HUES6 (cell line): ENCODE data around the gene SYNE2.

Experiments used
- H3K27ac ChIP-seq: 2 replicates; pipeline ENCODE4 v1.7.0; 2013; ENCODE audit warnings: low read depth, mild to moderate bottlenecking, low read length, inconsistent platforms
- H3K27me3 ChIP-seq: 2 replicates; pipeline ENCODE4 v1.6.1; 2013; ENCODE audit warnings: low read length; ENCODE audit not compliant: control insufficient read depth, insufficient read depth
- H3K36me3 ChIP-seq: 2 replicates; pipeline ENCODE4 v1.6.1; 2013; ENCODE audit warnings: low read length; ENCODE audit not compliant: control insufficient read depth, insufficient read depth
- H3K4me1 ChIP-seq: 2 replicates; pipeline ENCODE4 v1.6.1; 2013; ENCODE audit warnings: low read length; ENCODE audit not compliant: control insufficient read depth, insufficient read depth
- H3K4me3 ChIP-seq: 2 replicates; pipeline ENCODE4 v1.5.1; 2013; ENCODE audit warnings: low read depth, low read length
- H3K9ac ChIP-seq: one replicate; pipeline ENCODE4 v1.6.1; 2013; ENCODE audit warnings: mild to moderate bottlenecking, low read length
- H3K9me3 ChIP-seq: 2 replicates; pipeline ENCODE4 v1.6.1; 2013; ENCODE audit warnings: low read depth, low read length; ENCODE audit not compliant: control insufficient read depth, insufficient read depth

SYNE2 gene

GRCh38 chr14:64233531-64234190 is 380.9 kb downstream of the SYNE2 start:
- Histone ChIP-seq H3K9ac (no peak overlapping the region), H3K9me3 (no peaks in the 10 kb centered on the region), H3K27ac (no peak overlapping the region), H3K27me3 (no peaks in the 10 kb centered on the region), H3K4me1 (no peaks in the 10 kb centered on the region), H3K36me3 (peaks cover 15% of the 10 kb centered on the region), H3K4me3 (no peak overlapping the region)

- H3K36me3 ChIP-seq = peaks cover 8% of the 10 kb centered on the region
- H3K27me3 ChIP-seq = no peaks in the 10 kb centered on the region
- H3K4me3 ChIP-seq = no peak overlapping the region
- H3K9ac ChIP-seq = no peak overlapping the region
- no peaks in the 10 kb centered on the region for H3K4me1 ChIP-seq
- no peak overlapping the region for H3K27ac ChIP-seq
- no peaks in the 10 kb centered on the region for H3K9me3 ChIP-seq
Measured at GRCh38 chr14:64234877-64235651, 382.3 kb downstream of the SYNE2 start.

- H3K9me3 ChIP-seq = no peaks in the 10 kb centered on the region
- no peaks in the 10 kb centered on the region for H3K4me1 ChIP-seq
- H3K27me3 ChIP-seq = no peaks in the 10 kb centered on the region
- H3K27ac ChIP-seq = no peak overlapping the region
- H3K9ac ChIP-seq = no peak overlapping the region
- peaks cover 8% of the 10 kb centered on the region for H3K36me3 ChIP-seq
- H3K4me3 ChIP-seq = no peak overlapping the region
Measured at GRCh38 chr14:64235652-64236640, 383.1 kb downstream of the SYNE2 start.

- Histone ChIP-seq H3K27ac (no peak overlapping the region), H3K9me3 (no peaks in the 10 kb centered on the region), H3K36me3 (no peaks in the 10 kb centered on the region)
Measured at GRCh38 chr14:64238049-64238448, 385.2 kb downstream of the SYNE2 start.

DNA sequence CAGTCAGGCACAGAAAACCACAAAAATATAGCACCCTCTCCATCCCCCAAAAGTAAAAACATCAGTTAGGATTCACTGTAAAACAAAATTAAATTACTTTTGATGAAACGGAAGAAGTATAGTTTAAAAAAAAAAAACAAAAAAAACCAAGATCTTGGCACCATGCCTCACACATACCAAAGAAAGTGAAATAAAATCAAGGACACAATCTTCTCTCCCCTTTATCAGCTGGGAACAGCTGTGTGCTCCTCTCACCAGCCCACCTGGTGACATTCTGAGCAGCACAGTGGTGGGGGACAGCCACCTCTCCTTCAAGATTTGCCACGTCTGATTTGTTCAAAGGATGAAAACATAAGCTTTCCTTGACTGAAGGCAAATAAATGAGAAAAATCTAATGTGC is 385.8 kb downstream of the SYNE2 start:
- Histone ChIP-seq H3K9me3 (no peaks in the 10 kb centered on the region), H3K4me3 (no peak overlapping the region), H3K27me3 (no peaks in the 10 kb centered on the region), H3K9ac (no peak overlapping the region), H3K27ac (no peak overlapping the region), H3K36me3 (no peaks in the 10 kb centered on the region), H3K4me1 (no peaks in the 10 kb centered on the region)

More at GRCh38 chr14:64238049-64238448, 385.2 kb downstream of the SYNE2 start:
- Histone ChIP-seq H3K4me3 (no peak overlapping the region), H3K9ac (no peak overlapping the region), H3K27me3 (no peaks in the 10 kb centered on the region), H3K4me1 (no peaks in the 10 kb centered on the region)

- no peaks in the 10 kb centered on the region for H3K4me1 ChIP-seq
- no peak overlapping the region for H3K4me3 ChIP-seq
- H3K27ac ChIP-seq = no peak overlapping the region
- no peaks in the 10 kb centered on the region for H3K9me3 ChIP-seq
- no peaks in the 10 kb centered on the region for H3K36me3 ChIP-seq
- H3K27me3 ChIP-seq = no peaks in the 10 kb centered on the region
- H3K9ac ChIP-seq = no peak overlapping the region
Measured at GRCh38 chr14:64244279-64244678, 391.5 kb downstream of the SYNE2 start.

DNA sequence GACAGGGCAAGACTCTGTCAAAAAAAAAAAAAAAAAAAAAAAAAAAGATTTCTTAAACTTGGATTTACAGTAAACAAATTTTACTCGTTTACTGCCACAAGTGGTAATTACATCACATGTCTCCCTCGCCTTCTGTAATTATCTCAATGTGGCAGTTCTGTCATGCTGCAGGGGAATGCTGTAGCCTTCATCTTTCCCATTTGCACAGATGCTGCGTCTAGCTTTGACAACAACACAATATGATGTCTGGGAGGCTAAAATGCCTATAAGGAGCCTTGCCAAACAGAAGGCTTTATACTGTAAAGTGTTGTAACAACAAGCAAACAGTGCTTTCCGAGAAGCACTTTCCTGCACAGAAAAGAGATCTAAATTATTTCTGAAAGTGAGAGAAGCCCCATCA is 392.7 kb downstream of the SYNE2 start:
- no peaks in the 10 kb centered on the region for H3K27me3 ChIP-seq
- H3K9me3 ChIP-seq = no peaks in the 10 kb centered on the region
- H3K27ac ChIP-seq = no peak overlapping the region
- H3K36me3 ChIP-seq = no peaks in the 10 kb centered on the region
- H3K4me3 ChIP-seq = no peak overlapping the region
- no peak overlapping the region for H3K9ac ChIP-seq
- no peaks in the 10 kb centered on the region for H3K4me1 ChIP-seq

DNA sequence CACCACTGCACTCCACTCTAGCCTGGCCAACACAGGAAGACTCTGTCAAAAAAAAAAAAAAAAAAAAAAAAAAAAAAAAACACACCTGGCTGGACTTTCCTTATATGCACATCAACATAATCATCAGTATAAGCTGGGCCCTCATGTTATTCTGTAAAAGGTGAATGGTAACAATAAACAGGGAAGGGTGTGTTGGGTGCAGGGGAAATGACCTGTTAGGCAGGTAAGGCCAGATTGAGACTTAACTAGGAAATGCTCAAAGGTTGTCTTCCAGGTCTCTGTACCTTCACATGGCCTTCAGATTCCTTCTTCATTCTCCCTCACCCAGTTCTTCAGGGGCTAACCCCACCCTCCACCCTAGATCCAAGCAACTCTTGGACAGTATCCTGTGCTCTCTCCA is 393.9 kb downstream of the SYNE2 start:
- no peak overlapping the region for H3K4me3 ChIP-seq
- no peak overlapping the region for H3K9ac ChIP-seq

DNA sequence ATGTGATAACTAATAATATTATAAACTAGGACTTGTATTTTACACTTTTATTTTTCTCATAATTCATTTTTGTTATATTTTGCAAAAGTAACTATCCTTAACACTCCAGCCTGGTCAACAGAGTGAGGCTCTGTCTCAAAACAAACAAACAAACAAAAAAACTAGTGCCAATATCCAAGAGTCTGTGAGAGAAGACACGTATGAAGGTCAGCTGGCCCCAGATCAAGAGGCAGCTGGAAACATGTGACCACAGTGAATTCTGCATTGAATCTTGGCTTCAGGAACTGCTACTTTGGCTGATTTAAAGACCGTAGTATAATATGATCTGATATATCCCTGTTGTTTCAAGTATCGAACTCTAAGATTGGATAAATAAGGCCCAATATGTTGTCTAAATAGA is 394.4 kb downstream of the SYNE2 start:
- Histone ChIP-seq H3K4me3 (no peak overlapping the region), H3K9me3 (no peaks in the 10 kb centered on the region), H3K4me1 (no peaks in the 10 kb centered on the region), H3K27me3 (no peaks in the 10 kb centered on the region), H3K27ac (no peak overlapping the region), H3K9ac (no peak overlapping the region), H3K36me3 (no peaks in the 10 kb centered on the region)

More for the DNA sequence above, 393.9 kb downstream of the SYNE2 start:
- no peaks in the 10 kb centered on the region for H3K27me3 ChIP-seq
- no peaks in the 10 kb centered on the region for H3K4me1 ChIP-seq
- no peaks in the 10 kb centered on the region for H3K9me3 ChIP-seq
- no peaks in the 10 kb centered on the region for H3K36me3 ChIP-seq
- no peak overlapping the region for H3K27ac ChIP-seq

DNA sequence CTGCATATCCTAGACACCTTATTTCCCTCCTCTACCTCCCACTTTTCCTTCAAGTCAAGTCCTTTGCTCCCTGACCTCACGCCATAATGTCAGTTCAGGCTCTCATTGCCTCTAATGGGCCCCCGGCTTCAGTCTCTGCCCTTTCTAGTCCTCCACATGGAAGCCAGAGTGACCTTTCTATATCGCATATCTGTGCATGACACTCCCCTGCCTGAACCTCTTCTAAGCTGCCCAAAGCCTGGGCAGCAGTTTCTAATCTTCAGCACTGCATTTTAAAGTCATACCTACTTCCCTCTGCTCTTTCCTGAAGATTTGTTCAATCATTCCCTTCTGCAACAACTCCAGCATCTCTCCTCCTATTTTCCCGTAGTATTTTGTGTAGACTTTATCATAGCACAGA is 395.9 kb downstream of the SYNE2 start:
- Histone ChIP-seq H3K4me1 (no peaks in the 10 kb centered on the region), H3K27ac (no peak overlapping the region), H3K27me3 (no peaks in the 10 kb centered on the region), H3K36me3 (no peaks in the 10 kb centered on the region), H3K9ac (no peak overlapping the region), H3K4me3 (no peak overlapping the region), H3K9me3 (no peaks in the 10 kb centered on the region)
